NCI-H128 (cell line): ENCODE data around the gene BMPR1A.

Experiments used
- DNase-seq: peaks from one replicate; lab custom pipeline; 2025; ENCODE audit not compliant: unreplicated experiment; lab: John Stamatoyannopoulos, UW

The BMPR1A gene

DNA sequence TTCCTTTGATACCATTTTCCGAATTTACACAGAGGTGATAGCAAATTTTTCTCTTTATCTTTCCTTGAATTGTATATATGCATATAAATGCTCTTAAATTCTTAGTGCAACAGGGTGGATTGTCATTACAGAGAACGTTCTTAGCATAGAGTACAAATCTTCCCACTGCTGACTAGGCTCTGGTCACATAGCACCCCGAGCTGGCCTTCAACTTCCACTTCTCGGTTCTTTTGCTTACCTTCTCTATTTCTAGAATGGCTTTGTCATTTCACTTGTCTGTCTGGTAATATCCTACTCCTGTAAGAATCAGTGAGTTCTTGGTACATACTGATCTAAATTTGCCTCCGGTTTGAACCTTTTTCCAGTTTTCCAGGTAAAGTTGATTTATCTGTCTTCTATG lies 225.3 kb downstream of the BMPR1A start:
- DNase-seq, result no peak
